ENCODE measurements around the gene NECTIN2.

DNA sequence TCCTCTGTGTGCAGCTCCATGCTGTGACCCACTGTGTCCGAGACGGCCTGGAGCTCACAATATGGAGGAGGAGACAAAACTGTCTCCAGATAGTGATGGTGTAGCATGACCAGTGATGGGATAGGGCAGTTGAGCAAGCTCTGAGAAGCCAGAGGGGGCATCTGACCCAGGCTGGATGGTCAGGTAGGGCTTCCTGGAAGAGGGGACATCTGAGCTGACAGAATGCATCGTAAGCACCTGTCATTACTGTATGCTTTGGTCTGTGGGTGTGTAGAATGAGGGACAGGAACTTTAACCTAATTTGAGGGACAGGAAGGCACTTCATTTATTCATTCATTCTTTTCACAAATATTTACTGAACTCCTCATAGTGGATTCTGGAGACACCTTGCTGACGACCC is 38.5 kb downstream of the NECTIN2 start:
- TF ChIP-seq, protein P1, sequence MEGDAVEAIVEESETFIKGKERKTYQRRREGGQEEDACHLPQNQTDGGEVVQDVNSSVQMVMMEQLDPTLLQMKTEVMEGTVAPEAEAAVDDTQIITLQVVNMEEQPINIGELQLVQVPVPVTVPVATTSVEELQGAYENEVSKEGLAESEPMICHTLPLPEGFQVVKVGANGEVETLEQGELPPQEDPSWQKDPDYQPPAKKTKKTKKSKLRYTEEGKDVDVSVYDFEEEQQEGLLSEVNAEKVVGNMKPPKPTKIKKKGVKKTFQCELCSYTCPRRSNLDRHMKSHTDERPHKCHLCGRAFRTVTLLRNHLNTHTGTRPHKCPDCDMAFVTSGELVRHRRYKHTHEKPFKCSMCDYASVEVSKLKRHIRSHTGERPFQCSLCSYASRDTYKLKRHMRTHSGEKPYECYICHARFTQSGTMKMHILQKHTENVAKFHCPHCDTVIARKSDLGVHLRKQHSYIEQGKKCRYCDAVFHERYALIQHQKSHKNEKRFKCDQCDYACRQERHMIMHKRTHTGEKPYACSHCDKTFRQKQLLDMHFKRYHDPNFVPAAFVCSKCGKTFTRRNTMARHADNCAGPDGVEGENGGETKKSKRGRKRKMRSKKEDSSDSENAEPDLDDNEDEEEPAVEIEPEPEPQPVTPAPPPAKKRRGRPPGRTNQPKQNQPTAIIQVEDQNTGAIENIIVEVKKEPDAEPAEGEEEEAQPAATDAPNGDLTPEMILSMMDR (IDR thresholded peaks at IDR 0.05; ENCODE audit: low read depth, low read length, missing input control), result no peak
- TF ChIP-seq YY1 (IDR thresholded peaks at IDR 0.05), result no peak
- TF ChIP-seq, protein P2, sequence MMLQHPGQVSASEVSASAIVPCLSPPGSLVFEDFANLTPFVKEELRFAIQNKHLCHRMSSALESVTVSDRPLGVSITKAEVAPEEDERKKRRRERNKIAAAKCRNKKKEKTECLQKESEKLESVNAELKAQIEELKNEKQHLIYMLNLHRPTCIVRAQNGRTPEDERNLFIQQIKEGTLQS (IDR thresholded peaks at IDR 0.05), result no peak
- TF ChIP-seq, protein P3, sequence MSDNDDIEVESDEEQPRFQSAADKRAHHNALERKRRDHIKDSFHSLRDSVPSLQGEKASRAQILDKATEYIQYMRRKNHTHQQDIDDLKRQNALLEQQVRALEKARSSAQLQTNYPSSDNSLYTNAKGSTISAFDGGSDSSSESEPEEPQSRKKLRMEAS (IDR thresholded peaks at IDR 0.05), result no peak
- TF ChIP-seq, protein P4, sequence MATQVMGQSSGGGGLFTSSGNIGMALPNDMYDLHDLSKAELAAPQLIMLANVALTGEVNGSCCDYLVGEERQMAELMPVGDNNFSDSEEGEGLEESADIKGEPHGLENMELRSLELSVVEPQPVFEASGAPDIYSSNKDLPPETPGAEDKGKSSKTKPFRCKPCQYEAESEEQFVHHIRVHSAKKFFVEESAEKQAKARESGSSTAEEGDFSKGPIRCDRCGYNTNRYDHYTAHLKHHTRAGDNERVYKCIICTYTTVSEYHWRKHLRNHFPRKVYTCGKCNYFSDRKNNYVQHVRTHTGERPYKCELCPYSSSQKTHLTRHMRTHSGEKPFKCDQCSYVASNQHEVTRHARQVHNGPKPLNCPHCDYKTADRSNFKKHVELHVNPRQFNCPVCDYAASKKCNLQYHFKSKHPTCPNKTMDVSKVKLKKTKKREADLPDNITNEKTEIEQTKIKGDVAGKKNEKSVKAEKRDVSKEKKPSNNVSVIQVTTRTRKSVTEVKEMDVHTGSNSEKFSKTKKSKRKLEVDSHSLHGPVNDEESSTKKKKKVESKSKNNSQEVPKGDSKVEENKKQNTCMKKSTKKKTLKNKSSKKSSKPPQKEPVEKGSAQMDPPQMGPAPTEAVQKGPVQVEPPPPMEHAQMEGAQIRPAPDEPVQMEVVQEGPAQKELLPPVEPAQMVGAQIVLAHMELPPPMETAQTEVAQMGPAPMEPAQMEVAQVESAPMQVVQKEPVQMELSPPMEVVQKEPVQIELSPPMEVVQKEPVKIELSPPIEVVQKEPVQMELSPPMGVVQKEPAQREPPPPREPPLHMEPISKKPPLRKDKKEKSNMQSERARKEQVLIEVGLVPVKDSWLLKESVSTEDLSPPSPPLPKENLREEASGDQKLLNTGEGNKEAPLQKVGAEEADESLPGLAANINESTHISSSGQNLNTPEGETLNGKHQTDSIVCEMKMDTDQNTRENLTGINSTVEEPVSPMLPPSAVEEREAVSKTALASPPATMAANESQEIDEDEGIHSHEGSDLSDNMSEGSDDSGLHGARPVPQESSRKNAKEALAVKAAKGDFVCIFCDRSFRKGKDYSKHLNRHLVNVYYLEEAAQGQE (IDR thresholded peaks at IDR 0.05), result no peak
- TF ChIP-seq GABPA (IDR thresholded peaks at IDR 0.05 in 1 of 2, conservative IDR thresholded peaks at IDR 0.05 in 1 of 2), result no peak
- TF ChIP-seq JUND (IDR thresholded peaks at IDR 0.05), result no peak
- TF ChIP-seq, protein P5, sequence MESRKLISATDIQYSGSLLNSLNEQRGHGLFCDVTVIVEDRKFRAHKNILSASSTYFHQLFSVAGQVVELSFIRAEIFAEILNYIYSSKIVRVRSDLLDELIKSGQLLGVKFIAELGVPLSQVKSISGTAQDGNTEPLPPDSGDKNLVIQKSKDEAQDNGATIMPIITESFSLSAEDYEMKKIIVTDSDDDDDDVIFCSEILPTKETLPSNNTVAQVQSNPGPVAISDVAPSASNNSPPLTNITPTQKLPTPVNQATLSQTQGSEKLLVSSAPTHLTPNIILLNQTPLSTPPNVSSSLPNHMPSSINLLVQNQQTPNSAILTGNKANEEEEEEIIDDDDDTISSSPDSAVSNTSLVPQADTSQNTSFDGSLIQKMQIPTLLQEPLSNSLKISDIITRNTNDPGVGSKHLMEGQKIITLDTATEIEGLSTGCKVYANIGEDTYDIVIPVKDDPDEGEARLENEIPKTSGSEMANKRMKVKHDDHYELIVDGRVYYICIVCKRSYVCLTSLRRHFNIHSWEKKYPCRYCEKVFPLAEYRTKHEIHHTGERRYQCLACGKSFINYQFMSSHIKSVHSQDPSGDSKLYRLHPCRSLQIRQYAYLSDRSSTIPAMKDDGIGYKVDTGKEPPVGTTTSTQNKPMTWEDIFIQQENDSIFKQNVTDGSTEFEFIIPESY (IDR thresholded peaks at IDR 0.05), result no peak

Data from liver (tissue), 3 donors.